ENCODE data around the gene ZNF750. TPM values are rescaled to one million over a fixed set of nuclear protein-coding genes. Genes with fewer than 3 reads are reported as not detected.

ZNF750 gene
- total RNA-seq, 1 donor from 2014 or later: under 0.01 TPM

- DNase-seq (ENCODE audit: low read depth in 2 of 2): no peak
Observed at GRCh38 chr17:82835122-82835521, 4.7 kb downstream of the ZNF750 start.

GRCh38 chr17:82832881-82833475 lies 6.8 kb downstream of the ZNF750 start:
- no peak for DNase-seq (ENCODE audit: low read depth in 2 of 2)

GRCh38 chr17:82832411-82832810 lies 7.4 kb downstream of the ZNF750 start:
- no peak for DNase-seq (ENCODE audit: low read depth in 2 of 2)

- DNase-seq (ENCODE audit: low read depth in 2 of 2): no peak
Observed at GRCh38 chr17:82831818-82832200, 8.0 kb downstream of the ZNF750 start.

GRCh38 chr17:82831041-82831817 lies 8.6 kb downstream of the ZNF750 start:
- DNase-seq (ENCODE audit: low read depth in 2 of 2): no peak

- peak in 1 of 2 donors; percentile 44 for DNase-seq (ENCODE audit: low read depth in 2 of 2)
Observed at GRCh38 chr17:82830249-82830661, 9.6 kb downstream of the ZNF750 start.

- DNase-seq (ENCODE audit: low read depth in 2 of 2): no peak
Observed at GRCh38 chr17:82828875-82829487, 10.8 kb downstream of the ZNF750 start.

GRCh38 chr17:82826956-82827355 lies 12.9 kb downstream of the ZNF750 start:
- no peak for DNase-seq (ENCODE audit: low read depth in 2 of 2)

- no peak for DNase-seq (ENCODE audit: low read depth in 2 of 2)
Observed at GRCh38 chr17:82826211-82826610, 13.6 kb downstream of the ZNF750 start.

- DNase-seq (ENCODE audit: low read depth in 2 of 2): no peak
Observed at GRCh38 chr17:82825540-82826124, 14.2 kb downstream of the ZNF750 start.

- no peak for DNase-seq (ENCODE audit: low read depth in 2 of 2)
Observed at GRCh38 chr17:82823004-82823403, 16.8 kb downstream of the ZNF750 start.

GRCh38 chr17:82822281-82822680 lies 17.5 kb downstream of the ZNF750 start:
- DNase-seq (ENCODE audit: low read depth in 2 of 2): no peak

- DNase-seq (ENCODE audit: low read depth in 2 of 2): no peak
Observed at GRCh38 chr17:82821554-82821953, 18.3 kb downstream of the ZNF750 start.

GRCh38 chr17:82820278-82821251 lies 19.3 kb downstream of the ZNF750 start:
- no peak for DNase-seq (ENCODE audit: low read depth in 2 of 2)

- DNase-seq (ENCODE audit: low read depth in 2 of 2): no peak
Observed at GRCh38 chr17:82817947-82818346, 21.9 kb downstream of the ZNF750 start.

GRCh38 chr17:82816358-82816757 lies 23.5 kb downstream of the ZNF750 start:
- DNase-seq (ENCODE audit: low read depth in 2 of 2): no peak

- no peak for DNase-seq (ENCODE audit: low read depth in 2 of 2)
Observed at GRCh38 chr17:82815790-82816305, 24.0 kb downstream of the ZNF750 start.

GRCh38 chr17:82815354-82815753 lies 24.5 kb downstream of the ZNF750 start:
- DNase-seq (ENCODE audit: low read depth in 2 of 2): no peak

GRCh38 chr17:82814834-82815233 lies 25.0 kb downstream of the ZNF750 start:
- no peak for DNase-seq (ENCODE audit: low read depth in 2 of 2)

GRCh38 chr17:82813299-82814051 lies 26.3 kb downstream of the ZNF750 start:
- DNase-seq (ENCODE audit: low read depth in 2 of 2): no peak

Data from dermis microvascular lymphatic vessel endothelial cell (primary cell).